ENCODE data around the gene FOXN3.

DNA sequence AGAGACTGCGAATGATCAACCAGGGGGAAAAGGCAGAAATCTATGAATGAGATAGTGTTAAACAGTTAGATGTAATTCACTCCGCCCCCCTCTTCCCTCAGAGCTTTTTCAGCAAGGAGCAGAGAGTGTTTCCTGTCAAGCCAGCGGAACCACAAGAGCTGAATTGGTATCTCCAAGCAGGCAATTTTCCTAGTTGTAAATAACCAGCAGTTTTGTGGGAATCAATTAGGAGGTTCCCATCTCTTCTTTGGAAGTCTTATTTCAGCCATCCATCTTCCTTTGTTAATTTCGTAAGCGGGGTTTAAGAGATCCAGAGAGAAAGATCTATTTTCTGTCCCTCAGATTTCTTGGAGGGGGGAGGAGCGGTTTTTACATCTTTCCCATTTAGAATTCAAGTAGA, 178.0 kb downstream of the FOXN3 start:
- TF ChIP-seq POLR2AphosphoS5 (IDR thresholded peaks at IDR 0.05; ENCODE audit: low read depth, low read length) (no peak), POLR2A (IDR thresholded peaks at IDR 0.05; ENCODE audit: low read depth, low read length) (no peak), TAF1 (IDR thresholded peaks at IDR 0.05; ENCODE audit: borderline replicate concordance, low read depth, low read length) (no peak)

Measured in GM12892 (cell line).